Spleen (tissue), 11 donors: ENCODE results near the gene TMEM100. TPM values are rescaled to one million over a fixed set of nuclear protein-coding genes. Genes with fewer than 3 reads are reported as not detected.

ENCODE experiments used
- DNase-seq: peaks from one replicate; pipeline ENCODE4 v3.0.0-alpha.2; 2020
- H3K27ac ChIP-seq, 8 donors: fragments of 200-600 bp; sonication (generic) in 7 of 8; 1 replicate in 4 of 8; 2 replicates in 4 of 8; pipeline versions ENCODE4 v1.5.0 to v1.8.0; 2016 to 2021; ENCODE audit warnings: inconsistent platforms in 4 of 8, mild to moderate bottlenecking in 4 of 8, moderate library complexity in 1 of 8
- H3K27me3 ChIP-seq, 7 donors: fragments of 200-600 bp; sonication (generic) in 6 of 7; replicated peaks in 1 of 7; 1 replicate in 4 of 7; 2 replicates in 3 of 7; pipeline versions ENCODE4 v1.5.0 to v1.8.0; 2016 to 2021; ENCODE audit warnings: inconsistent platforms in 3 of 7, mild to moderate bottlenecking in 1 of 7
- H3K36me3 ChIP-seq, 6 donors: fragments of 200-600 bp; sonication (generic) in 5 of 6; 1 replicate in 4 of 6; 2 replicates in 2 of 6; pipeline versions ENCODE4 v1.5.0 to v1.8.0; 2016 to 2021; ENCODE audit warnings: inconsistent platforms in 2 of 6
- H3K4me1 ChIP-seq, 6 donors: fragments of 200-600 bp; sonication (generic) in 5 of 6; 1 replicate in 3 of 6; 2 replicates in 3 of 6; pipeline versions ENCODE4 v1.5.0 to v1.8.0; 2016 to 2021; ENCODE audit warnings: inconsistent platforms in 3 of 6
- H3K4me3 ChIP-seq, 8 donors: fragments of 200-600 bp; sonication (generic) in 7 of 8; 1 replicate in 4 of 8; 2 replicates in 4 of 8; pipeline versions ENCODE4 v1.5.0 to v1.8.0; 2016 to 2021; ENCODE audit warnings: inconsistent platforms in 4 of 8, mild to moderate bottlenecking in 4 of 8, moderate library complexity in 2 of 8
- H3K9me3 ChIP-seq, 8 donors: fragments of 200-600 bp; sonication (generic) in 7 of 8; 1 replicate in 4 of 8; 2 replicates in 4 of 8; pipeline versions ENCODE4 v1.5.0 to v1.8.0; 2016 to 2021; ENCODE audit warnings: inconsistent platforms in 4 of 8
- CTCF ChIP-seq, 11 experiments: fragments of 200-600 bp in 7 of 11; fragments of 450-650 bp in 4 of 11; sonication (generic) in 4 of 11; IDR thresholded peaks in 8 of 11; conservative IDR thresholded peaks in 3 of 11; 1 replicate in 7 of 11; 2 replicates in 4 of 11; pipeline versions ENCODE4 v1.4.0 to v1.8.0; 2016 to 2021; ENCODE audit warnings: antibody characterized with exemption in 11 of 11, inconsistent platforms in 4 of 11, mild to moderate bottlenecking in 1 of 11
- POLR2A ChIP-seq, 3 donors: fragments of 450-650 bp; IDR thresholded peaks; one replicate each; pipeline ENCODE4 v1.5.1; 2017; ENCODE audit warnings: antibody characterized with exemption in 3 of 3, mild to moderate bottlenecking in 1 of 3
- POLR2AphosphoS5 ChIP-seq, 3 donors: sonication (generic); formaldehyde crosslinking; IDR thresholded peaks; one replicate each; pipeline ENCODE4 v1.5.1; 2017; ENCODE audit warnings: antibody characterized with exemption in 3 of 3
- WGBS, 5 donors: extraction: QIAGEN DNeasy Blood & Tissue Kit in 3 of 5; methylation state at CpG; one replicate each; pipeline versions ENCODE4 v1.1.5 to v1.1.7; 2013 to 2018; 5-methylcytosine and 5-hydroxymethylcytosine counted together
- intact Hi-C: fragments of 100-400 bp; cut with DNase I; formaldehyde crosslinking; loops from one replicate; pipeline ENCODE4 v1.15.0; 2023; ENCODE audit warnings: low total_unique reads
- polyA plus RNA-seq, 3 donors: library from polyadenylated mRNA; stranded (reverse); fragments of 200-250 nt; gene quantifications; one replicate each; pipeline ENCODE4 v1.2.1, GENCODE V29; 2013
- total RNA-seq, 7 donors: library from RNA; depleted of rRNA in 3 of 7; stranded (reverse); fragments of >200 nt in 3 of 7; fragmentation: NEBNext Ultra II Directional in 4 of 7; extraction: Animal tissue kit (Norgen Biotek cat#: 25700) in 4 of 7; gene quantifications; one replicate each; pipeline versions ENCODE4 v1.1.0 to v1.2.1, GENCODE V29; 2016 to 2021
- donor health status: healthy with polysubstance abuse.
- donor health status: DM: no; HTN: no; CAD: no; lungs with moderate emphysema.
- donor health status: DM: no; HTN: no; CAD: no.
- donor health status: Bipolar disorder and iron deficiency.
- donor health status: healthy.
- donor health status: DM: no; HTN: no; CAD: no.
- donor health status: DM: yes; HTN: yes; CAD: no.

The TMEM100 gene
- total and polyA plus RNA-seq, 10 donors, result 1.3 to 19.8 (median 3.5) TPM

GRCh38 chr17:55734128-55734781 lies 11.6 kb upstream of the TMEM100 start:
- no peak for DNase-seq
- H3K27ac ChIP-seq, result peak overlapping the region in 1 of 8 donors; percentile 14
- peaks cover 0 to 4% (median 0%) of the 10 kb centered on the region in 7 donors for H3K27me3 ChIP-seq
- WGBS, 5 donors, result 32 to 51% (median 40%) methylated on average over 4 of the region's 4 CpGs
- peaks cover 0 to 19% (median 9%) of the 10 kb centered on the region in 6 donors for H3K4me1 ChIP-seq
- intact Hi-C loops, result no loop called here
- TF ChIP-seq CTCF (IDR thresholded peaks at IDR 0.05 in 8 of 11, conservative IDR thresholded peaks at IDR 0.05 in 3 of 11), result no peak
- TF ChIP-seq POLR2A (IDR thresholded peaks at IDR 0.05), result no peak
- TF ChIP-seq POLR2AphosphoS5 (IDR thresholded peaks at IDR 0.05), result no peak
- no peaks in the 10 kb centered on the region for H3K36me3 ChIP-seq
- H3K9me3 ChIP-seq, result no peaks in the 10 kb centered on the region
- H3K4me3 ChIP-seq, result no peak overlapping the region

DNA sequence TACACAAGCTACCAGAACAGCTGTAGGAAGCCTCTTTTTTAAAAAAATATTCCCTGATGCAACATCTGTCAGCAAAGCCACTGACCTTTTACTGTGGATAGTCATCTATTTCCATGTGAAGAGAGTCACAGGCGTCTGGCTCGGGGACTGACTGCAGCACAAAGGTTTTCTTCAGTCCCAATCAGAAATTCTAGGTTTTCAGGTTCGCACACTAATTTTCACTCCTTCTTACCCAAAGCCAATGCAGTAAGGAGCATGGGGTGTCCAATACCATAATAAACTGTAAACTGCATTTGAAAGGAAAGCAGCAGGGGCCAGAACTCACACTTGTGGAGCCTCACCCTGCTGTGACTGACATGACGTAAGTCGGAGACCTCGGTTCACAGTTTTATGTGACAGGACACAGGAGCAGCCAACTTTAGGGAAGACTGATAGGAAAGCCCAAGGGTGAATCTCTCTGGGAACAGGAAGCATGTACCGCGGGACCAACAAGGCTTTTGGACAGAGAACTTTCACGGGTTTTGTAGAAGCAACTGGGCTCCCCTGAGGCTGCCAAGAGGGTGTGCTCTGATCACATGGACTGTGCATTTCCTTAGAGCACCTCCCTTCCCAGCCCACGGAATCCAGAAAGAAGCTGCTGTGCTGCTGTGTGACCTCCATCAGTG lies 9.1 kb upstream of the TMEM100 start:
- Histone ChIP-seq H3K4me1 (peaks cover 0 to 19% (median 9%) of the 10 kb centered on the region in 6 donors), H3K9me3 (no peaks in the 10 kb centered on the region), H3K36me3 (no peaks in the 10 kb centered on the region), H3K27ac (peak overlapping the region; percentile 29 to 68 (median 56)), H3K27me3 (no peaks in the 10 kb centered on the region), H3K4me3 (peak overlapping the region in 1 of 8 donors; percentile 12)
- no peak for DNase-seq
- WGBS, 5 donors, result 46 to 58% (median 48%) methylated on average over 10 of the region's 10 CpGs
- TF ChIP-seq POLR2AphosphoS5 (IDR thresholded peaks at IDR 0.05) (peak in 1 of 3 donors; percentile 39), CTCF (IDR thresholded peaks at IDR 0.05 in 8 of 11, conservative IDR thresholded peaks at IDR 0.05 in 3 of 11) (no peak)
- intact Hi-C loops, result no loop called here

GRCh38 chr17:55730808-55731207 lies 8.1 kb upstream of the TMEM100 start:
- DNase-seq, result no peak
- TF ChIP-seq CTCF (IDR thresholded peaks at IDR 0.05 in 8 of 11, conservative IDR thresholded peaks at IDR 0.05 in 3 of 11) (no peak), POLR2AphosphoS5 (IDR thresholded peaks at IDR 0.05) (no peak), POLR2A (IDR thresholded peaks at IDR 0.05) (no peak)
- Histone ChIP-seq H3K36me3 (no peaks in the 10 kb centered on the region), H3K4me3 (no peak overlapping the region), H3K4me1 (peaks cover 0 to 15% (median 9%) of the 10 kb centered on the region in 6 donors), H3K9me3 (no peaks in the 10 kb centered on the region), H3K27me3 (peaks cover 0 to 4% (median 0%) of the 10 kb centered on the region in 7 donors), H3K27ac (peak overlapping the region in 6 of 8 donors; percentile 37 to 68 (median 58))
- WGBS, 5 donors, result 35 to 62% (median 48%) methylated on average over 3 of the region's 3 CpGs
- intact Hi-C loops, result no loop called here

DNA sequence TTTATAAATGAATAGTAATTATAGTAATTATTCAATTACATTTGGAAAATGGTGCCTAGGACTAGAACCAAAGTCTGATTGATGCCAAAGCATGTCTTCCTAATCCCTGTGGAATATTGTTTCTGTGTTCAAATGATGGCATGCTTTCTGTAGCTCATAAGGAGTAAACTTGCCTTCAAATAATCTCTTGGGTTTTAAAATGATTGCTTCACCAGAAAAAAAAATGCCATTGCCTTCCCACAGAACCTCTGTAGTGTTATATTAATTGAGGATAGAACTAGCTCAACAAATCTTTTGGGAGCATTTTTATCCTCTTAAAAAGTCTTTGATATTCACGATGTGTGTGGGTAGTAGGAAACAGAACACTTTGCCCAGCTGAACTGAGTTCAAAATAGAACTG lies 7.7 kb upstream of the TMEM100 start:
- 22 to 42% (median 33%) methylated on average over 1 of the region's 1 CpG for WGBS, 5 donors
- peak overlapping the region in 3 of 8 donors; percentile 49 to 68 (median 63) for H3K27ac ChIP-seq
- intact Hi-C loops, result no loop called here
- H3K9me3 ChIP-seq, result no peaks in the 10 kb centered on the region
- H3K4me1 ChIP-seq, result peaks cover 0 to 13% (median 7%) of the 10 kb centered on the region in 6 donors
- DNase-seq, result no peak
- no peaks in the 10 kb centered on the region for H3K36me3 ChIP-seq
- H3K27me3 ChIP-seq, result peaks cover 0 to 5% (median 0%) of the 10 kb centered on the region in 7 donors
- TF ChIP-seq POLR2AphosphoS5 (IDR thresholded peaks at IDR 0.05), result no peak
- TF ChIP-seq CTCF (IDR thresholded peaks at IDR 0.05 in 8 of 11, conservative IDR thresholded peaks at IDR 0.05 in 3 of 11), result no peak
- no peak for TF ChIP-seq POLR2A (IDR thresholded peaks at IDR 0.05)
- no peak overlapping the region for H3K4me3 ChIP-seq
